ENCODE measurements around the gene FMO1.
"Not testable (repeated sequence)": the region's sequence is repeated elsewhere in the genome, so short reads cannot be mapped to it uniquely, and the experiment has no call there.

The FMO1 gene

GRCh38 chr1:171236231-171236630, 12.1 kb upstream of the FMO1 start:
- not testable (repeated sequence) for DNase-seq

GRCh38 chr1:171243878-171244277, 4.4 kb upstream of the FMO1 start:
- no peak for DNase-seq

- no peak for DNase-seq
Measured at GRCh38 chr1:171245458-171246064, 2.7 kb upstream of the FMO1 start.

- DNase-seq: no peak
Measured at GRCh38 chr1:171247501-171247900, 793 bp upstream of the FMO1 start.

GRCh38 chr1:171248841-171249240, 547 bp downstream of the FMO1 start:
- no peak for DNase-seq

GRCh38 chr1:171250263-171250662, 2.0 kb downstream of the FMO1 start:
- DNase-seq: no peak

- DNase-seq: no peak
Measured at GRCh38 chr1:171251042-171251951, 3.0 kb downstream of the FMO1 start.

GRCh38 chr1:171251952-171252300, 3.6 kb downstream of the FMO1 start:
- no peak for DNase-seq

GRCh38 chr1:171252482-171252881, 4.2 kb downstream of the FMO1 start:
- DNase-seq: no peak

- no peak for DNase-seq
Measured at GRCh38 chr1:171254859-171255258, 6.6 kb downstream of the FMO1 start.

GRCh38 chr1:171256940-171257606, 8.8 kb downstream of the FMO1 start:
- no peak for DNase-seq

GRCh38 chr1:171257607-171258076, 9.3 kb downstream of the FMO1 start:
- no peak for DNase-seq

GRCh38 chr1:171258429-171258828, 10.1 kb downstream of the FMO1 start:
- no peak for DNase-seq

- no peak for DNase-seq
Measured at GRCh38 chr1:171258943-171259342, 10.6 kb downstream of the FMO1 start.

GRCh38 chr1:171261336-171261735, 13.0 kb downstream of the FMO1 start:
- no peak for DNase-seq

GRCh38 chr1:171263901-171264300, 15.6 kb downstream of the FMO1 start:
- no peak for DNase-seq

GRCh38 chr1:171265686-171266085, 17.4 kb downstream of the FMO1 start:
- no peak for DNase-seq

GRCh38 chr1:171266930-171267329, 18.6 kb downstream of the FMO1 start:
- DNase-seq: no peak

- DNase-seq: no peak
Measured at GRCh38 chr1:171267391-171267790, 19.1 kb downstream of the FMO1 start.

GRCh38 chr1:171270806-171271205, 22.5 kb downstream of the FMO1 start:
- DNase-seq: no peak

- no peak for DNase-seq
Measured at GRCh38 chr1:171277534-171277933, 29.2 kb downstream of the FMO1 start.

GRCh38 chr1:171279234-171279633, 30.9 kb downstream of the FMO1 start:
- no peak for DNase-seq

- DNase-seq: no peak
Measured at GRCh38 chr1:171279678-171280077, 31.4 kb downstream of the FMO1 start.

- DNase-seq: no peak
Measured at GRCh38 chr1:171280599-171280998, 32.3 kb downstream of the FMO1 start.
